GM19463 (cell line): ENCODE measurements around the gene PPIL6.

Source experiments
- ATAC-seq: cut with Tn5 transposase; IDR thresholded peaks from one replicate; pipeline ENCODE4 v1.9.1; 2021; ENCODE audit warnings: mild to moderate bottlenecking, moderate library complexity; ENCODE audit not compliant: unreplicated experiment

Gene PPIL6

DNA sequence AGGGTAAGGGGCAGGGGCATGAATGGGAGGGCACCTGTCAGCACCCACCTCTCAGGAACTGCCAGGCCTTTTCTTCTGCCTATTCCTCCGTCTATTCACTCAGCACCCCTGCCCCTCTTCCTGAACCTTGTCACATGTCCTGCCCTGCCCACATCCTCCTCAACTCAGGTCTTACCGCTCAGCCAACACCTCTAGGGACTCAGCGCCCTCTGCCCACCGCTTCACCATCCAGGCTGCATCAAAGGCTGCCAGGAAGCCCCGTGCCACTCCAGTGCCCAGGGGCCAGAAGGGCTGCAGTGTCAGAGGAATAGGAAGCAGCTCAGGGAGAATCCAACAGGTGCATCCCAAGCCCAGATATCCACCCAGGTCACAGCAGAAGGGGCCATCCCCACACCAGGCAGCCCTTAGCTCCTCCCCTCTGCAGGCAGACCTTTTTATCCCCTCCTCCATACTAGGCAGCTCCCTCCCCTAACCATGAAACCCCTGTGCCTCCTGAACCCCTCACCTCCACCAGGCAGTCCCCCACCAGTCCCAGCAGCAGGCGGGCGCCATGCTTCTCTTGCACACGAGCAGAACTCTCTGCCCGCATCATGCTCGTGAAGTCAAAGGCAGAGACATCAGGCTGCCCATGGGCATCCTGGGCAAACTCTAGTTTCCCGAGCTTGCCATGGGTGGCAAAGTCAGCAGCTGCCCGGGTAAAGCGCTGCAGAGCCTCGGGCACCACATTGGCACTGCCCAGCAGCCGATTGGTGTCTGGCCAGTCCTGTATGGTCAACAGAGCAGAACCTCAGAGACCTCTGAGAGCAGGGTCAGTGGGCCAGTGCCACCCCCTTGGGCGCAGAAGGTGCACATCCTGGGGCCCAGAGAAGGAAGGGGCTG, 9.6 kb upstream of the PPIL6 start:
- no peak for ATAC-seq

DNA sequence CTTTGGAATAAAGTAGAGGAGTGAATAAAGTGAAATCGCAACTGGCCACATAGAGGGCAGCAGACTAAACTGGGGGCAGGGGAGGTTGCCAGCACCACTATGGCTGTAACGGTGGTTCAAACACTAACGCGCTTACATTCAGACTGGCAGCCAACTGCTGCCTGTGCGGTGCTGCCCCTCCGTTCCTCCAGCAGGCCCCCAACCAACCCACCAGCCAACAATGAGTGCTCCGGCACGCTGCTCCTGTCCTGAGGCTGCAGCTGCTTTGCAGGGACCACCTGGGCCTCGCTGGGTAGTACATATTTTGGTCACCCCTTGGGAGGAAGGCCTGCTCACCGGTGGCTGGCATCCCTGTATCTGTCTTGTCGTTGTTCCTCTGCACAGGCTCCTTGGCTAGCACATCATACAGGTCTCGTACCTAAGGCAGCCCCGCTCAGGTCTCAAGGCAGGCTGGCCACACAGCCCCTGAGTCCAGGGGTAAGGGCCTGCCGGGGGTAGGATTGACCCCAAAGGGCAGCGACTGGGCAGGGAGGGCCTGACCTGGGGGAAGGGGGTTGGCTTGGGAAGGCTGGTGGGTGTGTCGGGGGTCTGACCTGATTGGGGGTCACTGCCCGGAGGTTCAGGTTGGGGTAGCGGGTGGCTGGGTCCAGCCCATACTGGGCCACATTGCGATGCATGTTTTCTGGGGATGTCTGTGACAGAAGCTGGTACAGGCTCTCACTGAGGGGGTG, 8.8 kb upstream of the PPIL6 start:
- no peak for ATAC-seq

DNA sequence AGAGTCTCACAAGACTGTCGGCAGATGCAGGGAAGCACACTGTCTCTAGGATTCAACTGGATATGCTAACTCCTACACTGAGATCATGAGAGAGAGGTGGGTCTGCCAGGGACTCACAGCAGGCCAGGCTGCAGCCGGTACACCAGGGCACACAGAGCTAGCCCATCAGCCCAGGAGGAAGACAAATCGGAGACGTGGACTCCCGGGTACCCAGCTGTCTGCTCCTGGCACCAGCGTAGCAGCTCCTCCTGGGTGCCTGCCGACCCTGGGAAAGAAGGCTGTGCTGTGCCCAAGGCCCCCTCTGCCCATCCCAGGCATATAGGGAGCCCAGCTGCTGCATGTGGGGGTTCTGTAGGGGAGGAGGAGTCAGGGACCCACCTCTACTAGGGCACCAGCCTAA, 8.2 kb upstream of the PPIL6 start:
- no peak for ATAC-seq

DNA sequence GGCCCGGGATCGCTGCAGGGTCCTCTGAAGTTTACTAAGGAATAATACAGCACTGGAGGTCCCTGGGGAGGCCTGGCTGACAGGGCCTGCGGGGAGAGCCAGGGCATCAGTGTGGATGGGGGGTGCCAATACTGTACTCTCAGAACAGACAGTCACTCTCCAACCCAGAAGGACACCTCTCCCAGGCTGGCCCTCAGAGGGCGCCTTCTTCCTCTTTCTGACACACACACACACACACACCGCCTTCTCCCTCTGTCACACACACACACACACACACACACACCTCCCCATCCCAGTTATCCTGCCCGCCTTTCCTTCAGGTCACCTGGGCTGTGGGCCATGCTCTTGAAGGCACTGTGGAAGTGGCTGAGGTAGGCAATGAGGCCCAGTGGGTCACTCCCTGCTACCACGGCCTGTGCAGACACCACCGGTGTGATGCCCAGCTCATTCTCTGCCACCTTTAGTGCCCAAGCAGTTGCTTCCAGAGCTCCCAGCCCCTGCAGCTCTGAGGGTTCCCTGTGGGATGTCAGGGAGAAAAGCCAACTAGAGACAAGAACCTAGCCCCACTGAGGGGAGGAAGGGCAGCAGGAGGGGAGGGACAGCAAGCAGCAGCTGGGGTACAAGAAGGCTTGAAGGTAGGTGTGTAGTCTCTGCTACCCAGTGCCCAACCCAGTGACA, 7.6 kb upstream of the PPIL6 start:
- no peak for ATAC-seq

DNA sequence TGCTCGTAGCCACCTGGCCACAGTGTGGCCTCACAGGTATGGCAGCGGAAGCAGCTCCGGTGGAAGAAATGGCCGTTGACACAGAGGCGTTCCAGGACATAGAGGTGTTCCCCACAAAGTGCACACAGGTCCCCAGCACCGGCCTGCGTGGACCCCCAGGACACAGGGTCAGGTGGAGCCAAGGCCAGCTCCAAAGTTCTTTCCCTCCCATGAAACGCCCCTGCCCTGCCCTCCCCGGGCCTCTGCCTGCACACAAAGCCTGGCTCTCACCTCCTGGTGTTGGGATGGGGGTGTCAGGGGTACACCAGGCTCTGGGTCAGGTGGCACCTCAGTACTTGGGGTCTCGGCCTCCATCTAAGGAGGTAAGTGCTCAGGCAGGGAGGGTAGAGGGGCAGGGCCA, 6.7 kb upstream of the PPIL6 start:
- ATAC-seq, result no peak

DNA sequence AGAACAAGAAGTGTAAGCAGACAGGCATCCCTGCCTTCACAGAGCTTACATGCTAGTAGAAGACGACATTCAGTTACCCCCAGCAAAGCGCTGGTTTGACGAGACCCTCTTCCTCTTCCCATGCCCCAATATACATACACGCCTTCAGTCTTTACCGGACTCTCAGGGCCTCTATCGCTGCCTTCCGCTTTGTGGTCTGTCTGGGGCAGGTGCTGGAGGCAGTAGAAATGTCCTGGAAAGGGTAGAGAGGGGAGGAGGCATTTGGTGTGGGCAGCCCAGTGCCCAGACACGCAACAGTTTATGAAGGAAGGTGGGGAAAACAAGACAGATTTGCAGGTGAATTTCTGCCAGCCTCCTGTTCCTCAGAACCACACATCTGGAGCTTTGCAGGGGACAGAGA, 6.1 kb upstream of the PPIL6 start:
- ATAC-seq, result no peak

DNA sequence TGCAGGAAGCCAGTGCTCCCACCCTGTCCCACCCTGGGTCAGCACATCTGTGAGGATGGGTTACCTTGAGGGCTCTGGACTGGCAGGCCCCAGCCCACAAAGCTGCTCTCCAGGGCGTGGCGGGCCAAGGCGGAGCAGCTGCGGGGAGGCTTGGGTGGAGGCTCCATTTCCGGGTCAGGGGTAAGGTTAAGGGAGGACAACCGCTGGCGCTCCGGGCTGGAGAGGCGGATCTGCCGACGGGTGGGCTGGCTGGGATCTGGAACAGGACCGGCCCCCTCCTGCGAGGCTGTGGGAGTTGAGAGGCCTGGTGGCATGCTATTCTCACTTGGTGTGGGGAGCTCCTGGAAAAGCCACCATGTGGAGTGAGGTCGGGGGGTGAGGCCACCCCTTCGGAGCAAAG, 5.6 kb upstream of the PPIL6 start:
- ATAC-seq, result no peak

DNA sequence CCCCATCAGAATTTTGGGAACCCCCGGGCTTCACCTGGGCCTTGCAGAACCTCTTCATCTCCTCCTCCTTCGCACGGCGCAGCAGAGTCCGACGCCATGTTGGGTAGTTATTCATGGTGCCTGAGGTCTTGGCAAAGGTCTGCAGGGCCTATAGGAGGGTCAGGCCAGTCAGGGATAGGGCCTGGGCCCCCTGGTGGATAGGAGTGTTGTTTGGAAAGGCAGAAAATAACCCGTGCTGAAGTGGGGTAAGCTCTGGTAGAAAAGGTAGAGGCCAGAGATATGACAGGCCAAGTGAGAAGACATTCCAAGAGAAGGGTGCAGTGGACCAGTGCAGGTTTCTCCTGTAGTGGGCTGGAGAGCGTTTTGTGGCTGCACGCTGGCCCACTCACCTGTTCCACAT, 5.0 kb upstream of the PPIL6 start:
- ATAC-seq, result no peak

DNA sequence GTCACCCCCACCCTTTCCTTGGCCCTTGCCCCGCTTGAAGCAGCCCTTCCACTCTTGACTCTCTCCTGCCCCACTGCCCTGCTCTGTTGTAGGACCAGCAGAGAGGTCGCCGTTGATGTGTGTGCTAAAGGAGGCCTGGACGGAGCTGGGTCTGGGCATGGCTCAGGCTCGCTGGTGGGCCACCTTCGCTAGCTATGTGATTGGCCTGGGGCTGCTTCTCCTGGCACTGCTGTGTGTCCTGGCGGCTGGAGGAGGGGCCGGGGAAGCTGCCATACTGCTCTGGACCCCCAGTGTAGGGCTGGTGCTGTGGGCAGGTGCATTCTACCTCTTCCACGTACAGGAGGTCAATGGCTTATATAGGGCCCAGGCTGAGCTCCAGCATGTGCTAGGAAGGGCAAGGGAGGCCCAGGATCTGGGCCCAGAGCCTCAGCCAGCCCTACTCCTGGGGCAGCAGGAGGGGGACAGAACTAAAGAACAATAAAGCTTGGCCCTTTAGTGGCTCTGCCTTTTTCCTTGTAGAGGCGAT, 3.1 kb upstream of the PPIL6 start:
- no peak for ATAC-seq

DNA sequence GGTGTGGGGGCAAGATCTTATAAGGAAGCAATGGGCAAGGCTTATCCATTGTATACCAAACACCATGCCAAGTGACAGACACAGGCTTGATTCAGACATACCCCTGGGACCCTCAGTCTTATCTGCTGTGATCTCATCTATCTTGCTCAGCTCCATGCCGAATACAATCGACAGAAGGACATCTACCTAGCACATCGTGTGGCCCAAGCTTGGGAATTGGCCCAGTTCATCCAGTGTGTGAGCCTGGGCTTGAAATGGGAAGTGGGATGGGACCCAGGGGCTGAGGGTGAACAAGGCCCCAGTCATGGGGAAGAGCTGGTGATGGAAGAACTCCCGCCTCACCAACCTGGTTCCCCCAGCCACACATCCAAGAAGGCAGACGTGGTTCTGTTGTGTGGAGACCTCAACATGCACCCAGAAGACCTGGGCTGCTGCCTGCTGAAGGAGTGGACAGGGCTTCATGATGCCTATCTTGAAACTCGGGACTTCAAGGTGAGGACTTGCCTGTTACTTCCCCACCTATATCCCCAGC, 2.0 kb upstream of the PPIL6 start:
- ATAC-seq, result no peak

DNA sequence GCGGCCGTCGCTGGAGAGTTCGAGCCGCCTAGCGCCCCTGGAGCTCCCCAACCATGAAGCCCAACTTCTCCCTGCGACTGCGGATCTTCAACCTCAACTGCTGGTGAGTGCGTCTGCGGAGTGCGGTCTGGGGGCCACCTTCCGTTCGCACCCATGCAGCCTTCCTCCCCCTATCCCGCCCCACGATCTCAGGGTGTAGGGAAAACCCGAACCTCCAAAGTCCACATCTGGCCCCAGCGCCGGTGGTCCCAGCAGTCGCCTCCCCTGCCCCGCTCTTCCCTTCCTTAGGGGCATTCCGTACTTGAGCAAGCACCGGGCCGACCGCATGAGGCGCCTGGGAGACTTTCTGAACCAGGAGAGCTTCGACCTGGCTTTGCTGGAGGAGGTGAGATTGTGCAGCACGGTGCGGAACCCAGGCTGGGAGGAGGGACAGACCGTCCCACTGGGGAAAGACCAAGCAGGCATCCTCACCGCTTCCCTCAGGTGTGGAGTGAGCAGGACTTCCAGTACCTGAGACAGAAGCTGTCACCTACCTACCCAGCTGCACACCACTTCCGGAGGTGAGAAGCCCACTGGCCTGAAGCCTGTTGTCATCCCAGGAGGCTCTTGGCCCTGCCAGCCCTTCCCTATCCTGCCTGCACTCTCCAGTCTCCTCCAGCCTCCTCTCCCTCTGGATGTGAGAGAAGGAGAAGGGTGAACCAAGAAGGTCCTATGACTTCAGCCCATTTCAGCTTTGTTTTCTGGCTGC, 815 bp upstream of the PPIL6 start:
- ATAC-seq, result peak; percentile 19

DNA sequence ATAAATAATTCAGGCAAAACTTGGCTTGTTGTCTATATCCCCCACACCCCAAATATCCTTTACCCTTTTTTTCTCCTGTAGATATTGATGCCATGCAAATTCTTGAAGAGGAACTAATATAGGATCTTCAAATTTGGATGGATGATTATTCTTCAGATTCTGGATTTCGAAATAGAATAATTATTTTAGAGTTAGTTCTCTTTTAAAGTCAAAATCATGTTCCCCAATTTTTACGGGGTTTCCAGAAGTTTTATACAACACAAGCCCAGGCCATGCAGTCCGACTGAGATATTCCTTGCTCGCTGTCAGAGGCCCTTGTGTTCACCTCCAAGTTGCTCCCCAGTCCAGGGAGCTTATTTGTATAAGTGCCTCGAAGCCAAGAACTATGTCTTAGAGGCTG, 4.4 kb downstream of the PPIL6 start:
- ATAC-seq, result no peak

DNA sequence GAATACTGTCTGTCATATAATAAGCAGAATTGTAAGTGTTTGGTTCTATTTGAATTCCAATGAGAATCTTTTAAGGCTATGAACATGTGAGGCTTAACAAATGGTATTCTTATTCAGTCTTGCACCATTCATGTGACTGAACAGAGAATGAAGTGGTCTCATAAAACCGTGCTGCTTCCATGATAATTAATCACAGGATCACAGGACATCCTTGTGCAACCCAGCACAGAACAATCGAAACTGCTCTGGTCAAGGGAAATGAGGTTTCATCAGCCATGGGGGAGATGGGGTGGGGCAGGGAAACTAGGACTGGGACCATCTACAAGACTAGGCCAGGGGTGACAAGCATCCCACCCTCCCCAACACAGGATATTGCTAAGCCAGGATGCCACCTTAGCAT, 6.0 kb downstream of the PPIL6 start:
- ATAC-seq, result no peak

DNA sequence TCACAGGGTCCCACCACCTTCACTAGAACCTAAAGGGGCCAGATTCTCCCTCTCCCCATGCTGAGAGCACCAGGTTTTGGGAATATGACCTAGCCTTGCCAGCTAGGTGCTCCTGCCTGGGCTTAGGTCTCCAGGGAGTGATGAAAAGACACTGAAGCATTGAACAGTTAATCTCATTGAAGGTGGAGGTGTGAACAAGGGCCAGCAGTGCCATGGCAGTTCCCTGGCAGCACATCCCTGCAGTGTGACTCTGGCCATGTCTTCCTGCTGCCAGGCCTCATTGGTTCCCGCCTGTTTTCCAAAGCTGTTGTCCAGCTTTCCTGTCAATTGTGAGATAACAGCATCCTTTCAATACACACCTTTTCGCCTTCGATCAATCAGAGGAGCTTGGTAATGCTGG, 10.9 kb downstream of the PPIL6 start:
- no peak for ATAC-seq

DNA sequence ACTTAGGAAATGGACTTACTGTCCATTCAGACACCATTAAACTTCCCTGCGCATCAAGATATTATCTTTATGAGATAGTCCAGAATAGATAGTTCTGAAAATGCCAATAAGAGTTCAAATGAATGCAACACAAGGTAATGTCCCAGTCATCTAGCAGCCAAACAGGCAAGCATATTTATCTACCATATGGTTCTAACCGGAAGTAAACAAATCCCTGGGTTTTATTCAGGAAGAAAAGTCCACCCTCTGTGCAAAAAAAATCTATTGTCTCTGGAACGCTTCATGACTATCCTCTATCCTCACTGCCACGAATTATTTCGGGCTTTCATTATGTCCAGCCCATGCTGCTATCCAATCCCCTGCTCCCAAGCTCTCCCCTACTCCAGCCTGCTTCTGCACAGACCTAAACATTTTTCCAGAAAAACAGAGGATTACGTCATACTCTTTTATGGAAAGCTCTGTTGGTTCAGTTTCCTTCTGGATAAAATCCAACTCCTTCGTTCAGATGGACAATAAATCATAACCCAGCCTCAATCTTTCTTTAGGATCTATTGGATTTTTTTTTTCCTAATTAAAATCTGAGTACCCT, 11.4 kb downstream of the PPIL6 start:
- ATAC-seq, result no peak

DNA sequence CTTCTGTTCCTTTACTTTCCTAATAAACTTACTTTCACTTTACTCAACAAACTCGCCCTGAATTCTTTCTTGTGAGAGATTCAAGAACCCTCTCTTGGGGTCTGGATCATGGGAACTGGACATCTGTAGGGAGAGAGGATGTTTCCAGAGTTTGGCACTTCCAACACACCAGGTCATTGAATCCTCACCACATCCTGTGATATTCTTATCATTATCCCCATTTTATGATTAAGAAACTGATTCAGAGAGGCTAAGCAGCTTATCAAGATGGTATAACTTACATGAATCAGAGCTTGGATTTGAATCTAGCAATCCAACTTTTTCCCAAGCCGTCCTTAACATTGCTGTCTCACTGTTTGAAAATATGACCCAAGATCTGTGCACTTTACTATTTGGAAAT, 15.5 kb downstream of the PPIL6 start:
- no peak for ATAC-seq

DNA sequence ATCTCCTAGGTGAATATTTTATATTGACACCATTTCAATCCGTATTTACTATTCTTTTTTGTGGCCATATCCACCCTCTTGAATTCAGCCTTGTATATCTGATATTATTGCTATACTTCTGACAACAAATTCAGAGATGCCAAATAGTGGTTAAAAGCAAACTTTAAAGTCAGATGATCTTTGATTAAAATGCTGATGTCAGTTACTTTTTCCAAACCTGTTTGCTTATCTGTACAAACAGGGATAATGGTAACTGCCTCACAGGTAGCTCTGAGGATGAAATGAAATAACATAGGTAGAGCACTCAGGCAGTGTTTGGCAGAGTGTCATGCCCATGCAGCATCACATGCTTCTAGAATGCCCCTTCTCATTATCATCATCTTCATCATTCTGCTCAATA, 19.2 kb downstream of the PPIL6 start:
- no peak for ATAC-seq

DNA sequence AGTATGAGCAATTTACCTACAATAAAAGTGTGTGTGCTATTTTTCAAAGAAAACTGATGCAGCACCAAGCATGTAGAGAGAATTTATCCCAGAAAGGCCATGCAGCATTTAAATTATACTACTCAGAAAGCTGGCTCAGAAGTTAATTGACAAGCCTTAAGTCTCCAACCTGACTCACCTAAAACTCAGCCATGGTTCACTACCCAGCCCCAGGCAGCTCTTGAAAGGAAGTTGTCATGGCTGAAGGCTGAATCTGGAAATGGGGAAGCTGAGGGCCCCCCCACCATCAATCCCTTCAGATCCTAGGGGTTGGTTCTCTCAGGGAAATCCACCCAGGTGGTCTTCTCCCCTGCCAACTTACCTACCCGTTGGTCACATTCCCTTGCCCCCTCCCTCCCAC, 19.7 kb downstream of the PPIL6 start:
- ATAC-seq, result no peak

DNA sequence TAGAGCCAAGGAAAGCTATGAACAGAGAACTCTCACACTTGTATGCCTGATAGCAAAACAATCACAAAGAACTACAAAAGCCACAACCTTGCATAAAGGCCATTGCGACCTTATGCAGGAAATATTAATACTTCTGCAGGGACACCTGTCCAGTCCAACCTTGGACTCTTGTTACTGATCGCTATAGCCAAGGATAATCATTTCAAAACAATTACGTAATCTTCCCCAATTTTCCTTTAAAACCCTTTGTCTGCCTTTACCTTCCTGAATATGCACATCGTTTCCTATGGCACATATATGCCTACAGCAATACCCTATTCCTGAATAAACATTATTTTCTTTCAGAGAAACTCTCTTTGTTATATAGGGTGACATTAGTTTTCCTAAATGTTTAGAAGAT, 22.8 kb downstream of the PPIL6 start:
- ATAC-seq, result no peak

DNA sequence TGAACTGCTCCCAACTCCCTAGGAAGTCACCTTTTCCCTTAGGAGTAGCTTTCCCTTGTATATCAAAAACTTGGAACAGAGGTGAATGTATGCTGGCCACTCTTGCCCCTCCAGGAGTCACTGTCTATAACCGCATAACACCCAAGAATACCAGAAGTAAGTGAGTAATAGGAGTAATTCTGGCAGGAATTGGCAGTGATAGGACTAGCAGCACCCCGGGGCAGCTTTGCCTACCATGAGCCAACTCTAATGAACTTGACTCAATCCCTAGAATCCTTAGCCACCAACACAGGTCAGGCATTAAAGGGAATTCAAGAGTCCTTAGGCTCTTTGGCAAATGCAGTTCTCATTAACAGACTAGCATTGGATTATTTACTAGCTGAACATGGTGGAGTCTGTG, 29.4 kb downstream of the PPIL6 start:
- ATAC-seq, result no peak
